GM23338 (cell line): Measurements from ENCODE around the gene TMEM229B. TPM values are rescaled to one million over a fixed set of nuclear protein-coding genes. Genes with fewer than 3 reads are reported as not detected.

Experiments used
- ATAC-seq: fragments of 200-7000 bp; cut with Tn5 transposase; 3 replicates; pipeline ENCODE4 v1.9.1; 2020
- DNase-seq: peaks from one replicate; pipeline ENCODE4 v3.0.0-alpha.2; 2015; ENCODE audit warnings: low spot score
- H2AFZ ChIP-seq: fragments of 200-600 bp; sonication (generic); 2 replicates; pipeline ENCODE4 v1.8.0; 2016; ENCODE audit warnings: antibody characterized with exemption, mild to moderate bottlenecking, moderate library complexity
- H3F3A ChIP-seq: fragments of 200-600 bp; sonication (generic); replicated peaks from 2 replicates; pipeline ENCODE4 v1.8.0; 2017; ENCODE audit warnings: antibody characterized with exemption, mixed run types, low read depth
- H3K27ac ChIP-seq: fragments of 200-600 bp; sonication (generic); 2 replicates; pipeline ENCODE4 v1.6.1; 2016; ENCODE audit warnings: low read depth
- H3K27me3 ChIP-seq: fragments of 200-600 bp; sonication (generic); 2 replicates; pipeline ENCODE4 v1.8.0; 2016; ENCODE audit warnings: mild to moderate bottlenecking, mixed run types, moderate library complexity; ENCODE audit not compliant: insufficient read depth
- H3K36me3 ChIP-seq: fragments of 200-600 bp; sonication (generic); 2 replicates; pipeline ENCODE4 v1.8.0; 2016; ENCODE audit warnings: mild to moderate bottlenecking; ENCODE audit not compliant: insufficient read depth
- H3K4me1 ChIP-seq: fragments of 200-600 bp; sonication (generic); 2 replicates; pipeline ENCODE4 v1.8.0; 2016; ENCODE audit warnings: mild to moderate bottlenecking, moderate library complexity; ENCODE audit not compliant: insufficient read depth
- H3K4me2 ChIP-seq: fragments of 200-600 bp; sonication (generic); 2 replicates; pipeline ENCODE4 v1.7.1; 2017; ENCODE audit warnings: mixed run types
- H3K4me3 ChIP-seq: fragments of 200-600 bp; sonication (generic); 2 replicates; pipeline ENCODE4 v1.6.1; 2016; ENCODE audit warnings: mixed run types
- H3K79me2 ChIP-seq: fragments of 200-600 bp; sonication (generic); replicated peaks from 2 replicates; pipeline ENCODE4 v1.8.0; 2017; ENCODE audit warnings: mild to moderate bottlenecking; ENCODE audit not compliant: insufficient read depth
- H3K9me2 ChIP-seq: fragments of 200-600 bp; sonication (generic); 2 replicates; pipeline ENCODE4 v1.8.0; 2017; ENCODE audit not compliant: insufficient read depth
- H4K20me1 ChIP-seq: fragments of 200-600 bp; sonication (generic); replicated peaks from 2 replicates; pipeline ENCODE4 v1.8.0; 2017; ENCODE audit warnings: mild to moderate bottlenecking; ENCODE audit not compliant: insufficient read depth
- H3K27ac Mint-ChIP-seq: 2 replicates; pipeline ENCODE4 v1.8.0; 2020; ENCODE audit warnings: inconsistent platforms, mild to moderate bottlenecking, moderate library complexity, mixed read lengths
- H3K27me3 Mint-ChIP-seq: 3 replicates; pipeline ENCODE4 v1.8.0; 2022; ENCODE audit warnings: low read depth, mild to moderate bottlenecking, moderate library complexity, mixed read lengths, inconsistent platforms; ENCODE audit not compliant: insufficient read depth, poor library complexity
- H3K36me3 Mint-ChIP-seq: 3 replicates; pipeline ENCODE4 v1.8.0; 2021; ENCODE audit warnings: low read depth, mild to moderate bottlenecking, inconsistent platforms, moderate library complexity, mixed read lengths
- H3K4me1 Mint-ChIP-seq: 3 replicates; pipeline ENCODE4 v1.8.0; 2020; ENCODE audit warnings: mild to moderate bottlenecking, inconsistent platforms, mixed read lengths
- H3K4me3 Mint-ChIP-seq: 3 replicates; pipeline ENCODE4 v1.8.0; 2021; ENCODE audit warnings: moderate library complexity, mild to moderate bottlenecking, inconsistent platforms, mixed read lengths
- H3K9me3 Mint-ChIP-seq: 3 replicates; pipeline ENCODE4 v1.8.0; 2020; ENCODE audit warnings: moderate library complexity, mild to moderate bottlenecking, inconsistent platforms, mixed read lengths
- CREB1 ChIP-seq: fragments of 250-450 bp; sonication (Bioruptor Pico); IDR thresholded peaks from 2 replicates; pipeline ENCODE4 v1.5.0; 2020; ENCODE audit warnings: low read depth, mild to moderate bottlenecking, moderate library complexity
- ETS1 ChIP-seq: IDR thresholded peaks from 2 replicates; pipeline ENCODE4 v1.6.1; 2016; ENCODE audit warnings: antibody characterized with exemption
- REST ChIP-seq: IDR thresholded peaks from one replicate; pipeline ENCODE4 v1.6.1; 2018; ENCODE audit warnings: antibody characterized with exemption; ENCODE audit not compliant: unreplicated experiment
- ZNF462 ChIP-seq: fragments of 250-450 bp; sonication (Bioruptor Pico); IDR thresholded peaks from 2 replicates; pipeline ENCODE4 v1.5.0; 2020; ENCODE audit warnings: mild to moderate bottlenecking, moderate library complexity
- polyA plus RNA-seq: library from polyadenylated mRNA; unstranded; fragments of >200 nt; fragmentation: Nextera tagmentation; extraction: Ambion mirVana; gene quantifications from 2 replicates; pipeline ENCODE4 v1.2.1, GENCODE V29; 2016
- total RNA-seq: library from RNA; depleted of rRNA; stranded (reverse); fragments of >200 nt; shearing (Covaris generic); gene quantifications from 2 replicates; pipeline ENCODE4 v1.2.3, GENCODE V29; 2014

TMEM229B gene
- total and polyA plus RNA-seq, 2 experiments from 2014 or later: 0.42 to 2.4 TPM

- TF ChIP-seq ZNF462 (no peak), CREB1 (CRISPR knock-in tag) (no peak), REST (no peak), ETS1 (no peak)
Measured at GRCh38 chr14:67490196-67490595, 1.7 kb upstream of the TMEM229B start (continued).

GRCh38 chr14:67487332-67487731, 1.2 kb downstream of the TMEM229B start:
- Histone ChIP-seq H3K36me3 (no peaks in the 10 kb centered on the region), H3K27me3 (no peaks in the 10 kb centered on the region), H3K9me2 (no peaks in the 10 kb centered on the region), H3K27ac (no peak overlapping the region), H3K4me1 (peaks cover 17% of the 10 kb centered on the region), H3K4me3 (no peak overlapping the region), H4K20me1 (no peaks in the 10 kb centered on the region), H2AFZ (no peak overlapping the region), H3F3A (no peaks in the 10 kb centered on the region), H3K79me2 (no peaks in the 10 kb centered on the region), H3K4me2 (no peak overlapping the region)
- Mint-ChIP-seq H3K27me3 (peaks cover 18% of the 10 kb centered on the region), H3K9me3 (peaks cover 2% of the 10 kb centered on the region; the same call in 2 of the 3 replicates), H3K4me3 (no peak overlapping the region), H3K4me1 (peaks cover 18% of the 10 kb centered on the region), H3K36me3 (no peaks in the 10 kb centered on the region; the same call in 2 of the 3 replicates), H3K27ac (no peak overlapping the region)
- DNase-seq: no peak
- no peak for ATAC-seq
- TF ChIP-seq ZNF462: no peak
